Peyer's patch (tissue), 4 donors: Measurements from ENCODE around the gene GFRA4.

ENCODE experiments used
- POLR2A ChIP-seq, 2 donors: fragments of 450-650 bp; IDR thresholded peaks; one replicate each; pipeline ENCODE4 v1.5.1; 2017; ENCODE audit warnings: antibody characterized with exemption in 2 of 2, mild to moderate bottlenecking in 2 of 2, moderate library complexity in 2 of 2
- TF ChIP-seq, protein P1 (sequence below), 6 experiments: fragments of 450-650 bp in 4 of 6; fragments of 200-600 bp in 2 of 6; sonication (generic) in 1 of 6; IDR thresholded peaks; one replicate each; pipeline ENCODE4 v1.5.1; 2017 to 2019; ENCODE audit warnings: antibody characterized with exemption in 6 of 6, mild to moderate bottlenecking in 3 of 6, moderate library complexity in 1 of 6

DNA sequence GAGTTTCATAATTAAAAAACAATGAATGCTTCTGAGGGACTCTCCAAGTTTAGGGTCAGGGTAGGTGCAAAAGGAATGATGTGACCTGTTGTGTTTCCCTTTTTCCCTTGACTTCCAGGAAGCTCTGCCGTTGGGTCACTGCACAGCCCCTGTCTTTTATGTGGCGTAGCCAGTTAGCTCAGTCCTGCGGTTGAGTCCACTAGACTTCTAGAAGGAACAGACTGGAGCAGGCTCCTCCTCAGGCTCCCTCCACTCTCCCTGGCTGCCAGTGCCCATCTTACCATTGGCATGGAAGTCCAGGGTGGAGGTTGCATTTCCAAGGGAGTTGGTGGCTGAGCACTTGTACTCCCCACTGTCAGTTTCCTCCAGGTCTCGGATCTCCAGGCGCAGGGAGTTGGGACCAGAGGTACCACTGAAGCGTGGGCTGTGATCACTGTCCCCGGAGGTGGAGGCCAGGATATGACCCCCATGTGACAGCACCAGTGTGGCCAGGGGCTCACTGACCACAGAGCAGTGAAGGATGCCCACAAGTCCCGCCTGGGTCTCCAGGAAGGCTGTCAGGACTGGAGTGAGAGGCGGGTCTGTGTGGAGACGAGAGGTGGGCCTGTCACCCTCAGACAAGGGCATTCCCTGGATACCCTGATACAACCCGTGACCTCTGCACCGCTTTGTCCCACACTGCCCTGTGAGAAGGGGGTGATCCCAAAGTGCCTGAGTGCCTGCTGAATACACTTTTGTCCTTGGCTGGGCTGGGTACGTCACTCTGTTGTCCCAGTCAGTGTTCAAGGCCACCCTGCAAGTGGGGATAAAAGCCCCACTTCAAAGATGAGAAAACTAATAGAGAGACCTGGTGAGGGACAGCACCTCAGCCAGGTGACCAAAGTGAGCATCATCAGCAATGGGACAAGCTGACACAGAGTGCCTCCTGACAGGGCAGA lies 38.1 kb upstream of the GFRA4 start:
- TF ChIP-seq, protein P1, sequence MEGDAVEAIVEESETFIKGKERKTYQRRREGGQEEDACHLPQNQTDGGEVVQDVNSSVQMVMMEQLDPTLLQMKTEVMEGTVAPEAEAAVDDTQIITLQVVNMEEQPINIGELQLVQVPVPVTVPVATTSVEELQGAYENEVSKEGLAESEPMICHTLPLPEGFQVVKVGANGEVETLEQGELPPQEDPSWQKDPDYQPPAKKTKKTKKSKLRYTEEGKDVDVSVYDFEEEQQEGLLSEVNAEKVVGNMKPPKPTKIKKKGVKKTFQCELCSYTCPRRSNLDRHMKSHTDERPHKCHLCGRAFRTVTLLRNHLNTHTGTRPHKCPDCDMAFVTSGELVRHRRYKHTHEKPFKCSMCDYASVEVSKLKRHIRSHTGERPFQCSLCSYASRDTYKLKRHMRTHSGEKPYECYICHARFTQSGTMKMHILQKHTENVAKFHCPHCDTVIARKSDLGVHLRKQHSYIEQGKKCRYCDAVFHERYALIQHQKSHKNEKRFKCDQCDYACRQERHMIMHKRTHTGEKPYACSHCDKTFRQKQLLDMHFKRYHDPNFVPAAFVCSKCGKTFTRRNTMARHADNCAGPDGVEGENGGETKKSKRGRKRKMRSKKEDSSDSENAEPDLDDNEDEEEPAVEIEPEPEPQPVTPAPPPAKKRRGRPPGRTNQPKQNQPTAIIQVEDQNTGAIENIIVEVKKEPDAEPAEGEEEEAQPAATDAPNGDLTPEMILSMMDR (IDR thresholded peaks at IDR 0.05), result no peak
- no peak for TF ChIP-seq POLR2A (IDR thresholded peaks at IDR 0.05)
